K562 (cell line): ENCODE data around the gene HES4. TPM values are rescaled to one million over a fixed set of nuclear protein-coding genes. Genes with fewer than 3 reads are reported as not detected.

Experiments
- ATAC-seq: fragments of 200-7000 bp; cut with Tn5 transposase; 3 replicates; pipeline ENCODE4 v1.9.1; 2020; ENCODE audit warnings: moderate library complexity
- BruUV-seq: library from RNA; stranded (reverse); fragments of 400-500 nt; replicated peaks from 2 replicates; lab custom pipeline; 2021; lab: Mats Ljungman, UMichigan
- CTCF ChIA-PET: fragments of 300-600 bp; formaldehyde crosslinking; extraction: SDS; loops from one replicate; lab custom pipeline; 2021; ENCODE audit warnings: low intra/inter-chr PET ratio; lab: Yijun Ruan, JAX
- POLR2A ChIA-PET: fragments of 300-600, 350-650 bp; sonication (Branson Sonifier 250); formaldehyde crosslinking; extraction: SDS; loops from one replicate; lab custom pipeline; 2021; ENCODE audit warnings: antibody characterized with exemption, inconsistent platforms; lab: Yijun Ruan, JAX
- DNase-seq, 4 experiments: peaks; one replicate each; pipeline versions ENCODE4 v3.0.0 to v3.0.0-alpha.2; 2011 to 2018; ENCODE audit warnings: low spot score in 3 of 4, mixed read lengths in 3 of 4; ENCODE audit errors: extremely low read depth in 1 of 4
- FAIRE-seq: peaks from 2 replicates; lab custom pipeline; 2011; peaks lifted over from hg19 to GRCh38; lab: Jason Lieb, UNC
- H2AFZ ChIP-seq: 2 replicates; pipeline ENCODE4 v1.6.0; 2011; ENCODE audit warnings: low read depth, low read length, control low read depth, inconsistent platforms
- H3K27ac ChIP-seq: fragments of 200-600 bp; 3 replicates; pipeline ENCODE4 v1.8.0; 2011; ENCODE audit warnings: low read depth, mild to moderate bottlenecking, control low read depth, inconsistent platforms, low read length, moderate library complexity, mixed read lengths; ENCODE audit errors: extremely low read depth
- H3K27me3 ChIP-seq, 2 experiments: fragments of 300-600 bp in 1 of 2; 2 replicates in 1 of 2; 3 replicates in 1 of 2; pipeline versions ENCODE4 v1.6.0 to v1.8.0; 2011; ENCODE audit warnings: inconsistent platforms in 2 of 2, low read length in 2 of 2, mild to moderate bottlenecking in 1 of 2, mixed read lengths in 1 of 2, moderate library complexity in 1 of 2; ENCODE audit not compliant: control insufficient read depth in 2 of 2, insufficient read depth in 2 of 2
- H3K36me3 ChIP-seq: fragments of 300-600 bp; 3 replicates; pipeline ENCODE4 v1.8.0; 2011; ENCODE audit warnings: mild to moderate bottlenecking, low read length, inconsistent platforms; ENCODE audit not compliant: control insufficient read depth, insufficient read depth
- H3K4me1 ChIP-seq, 2 experiments: fragments of 200-600 bp in 1 of 2; replicated peaks in 1 of 2; 2 replicates in 1 of 2; 3 replicates in 1 of 2; pipeline versions ENCODE4 v1.5.1 to v1.8.0; 2011; ENCODE audit warnings: inconsistent platforms in 2 of 2, low read length in 2 of 2, mild to moderate bottlenecking in 1 of 2, mixed read lengths in 1 of 2, moderate library complexity in 1 of 2; ENCODE audit not compliant: control insufficient read depth in 2 of 2, insufficient read depth in 2 of 2
- H3K4me2 ChIP-seq: 2 replicates; pipeline ENCODE4 v1.6.1; 2011; ENCODE audit warnings: low read length, control low read depth, inconsistent platforms, mixed read lengths; ENCODE audit not compliant: insufficient read depth
- H3K4me3 ChIP-seq: fragments of 200-600 bp; sonication (generic), shearing (Covaris generic); 2 replicates; pipeline ENCODE4 v1.5.1; 2016; ENCODE audit warnings: control low read depth, inconsistent platforms
- H3K79me2 ChIP-seq: fragments of 200-600 bp; 3 replicates; pipeline ENCODE4 v1.8.0; 2011; ENCODE audit warnings: low read length, inconsistent platforms; ENCODE audit not compliant: control insufficient read depth, insufficient read depth
- H3K9ac ChIP-seq, 2 experiments: 2 replicates each; pipeline versions ENCODE4 v1.6.0 to v1.6.1; 2011; ENCODE audit warnings: low read depth in 2 of 2, low read length in 2 of 2, control low read depth in 1 of 2, inconsistent platforms in 1 of 2, mild to moderate bottlenecking in 1 of 2, mixed read lengths in 1 of 2; ENCODE audit not compliant: insufficient read depth in 1 of 2
- H3K9me1 ChIP-seq: one replicate; pipeline ENCODE4 v1.6.0; 2011; ENCODE audit warnings: inconsistent platforms, mild to moderate bottlenecking, low read length, moderate library complexity; ENCODE audit not compliant: control insufficient read depth, insufficient read depth
- H3K9me3 ChIP-seq: replicated peaks from 2 replicates; pipeline ENCODE4 v1.5.1; 2011; ENCODE audit warnings: low read depth, low read length, inconsistent platforms; ENCODE audit not compliant: control insufficient read depth, insufficient read depth
- H4K20me1 ChIP-seq: replicated peaks from 2 replicates; pipeline ENCODE4 v1.6.1; 2011; ENCODE audit warnings: low read length, inconsistent platforms, mixed read lengths; ENCODE audit not compliant: control insufficient read depth, insufficient read depth
- CEBPB ChIP-seq: fragments of 450-650 bp; IDR thresholded peaks from 2 replicates; pipeline ENCODE4 v1.6.1; 2016; ENCODE audit warnings: missing genetic modification characterization, missing compliant biosample characterization
- NR4A1 ChIP-seq, 2 experiments: fragments of 250-450 bp in 1 of 2; fragments of 450-650 bp in 1 of 2; sonication (Bioruptor Pico) in 1 of 2; IDR thresholded peaks; 2 replicates each; pipeline versions ENCODE4 v1.4.0 to v1.6.1; 2016 to 2020; ENCODE audit warnings: mild to moderate bottlenecking in 2 of 2, missing compliant biosample characterization in 1 of 2, missing genetic modification characterization in 1 of 2, moderate library complexity in 1 of 2
- ZNF282 ChIP-seq: sonication (generic); formaldehyde crosslinking; IDR thresholded peaks from 2 replicates; pipeline ENCODE4 v1.8.1; 2023; ENCODE audit warnings: missing genetic modification reagents
- WGBS: fragments of 100-300 bp; shearing (Covaris generic); methylation state at CpG from one replicate; pipeline ENCODE4 v1.1.6; 2016; ENCODE audit warnings: low coverage, mixed read lengths; ENCODE audit not compliant: insufficient coverage; ENCODE audit errors: missing lambda C conversion rate; 5-methylcytosine and 5-hydroxymethylcytosine counted together
- in situ Hi-C: fragments of 300-500 bp; cut with MboI; formaldehyde crosslinking; loops from 4 replicates; pipeline ENCODE4 v1.15.0; 2018; ENCODE audit warnings: inconsistent platforms, mixed read lengths
- intact Hi-C: fragments of 100-400 bp; cut with micrococcal nuclease; formaldehyde crosslinking; loops from 2 replicates; pipeline ENCODE4 v1.14.2; 2022
- polyA plus RNA-seq, 8 experiments: library from polyadenylated mRNA; depleted of rRNA in 4 of 8; stranded (reverse) in 5 of 8; unstranded in 3 of 8; fragments of >200 nt; fragmentation: Nextera tagmentation in 2 of 8; fragmentation: Illumina TruSeq in 1 of 8; extraction: Ambion mirVana in 2 of 8; extraction: Trizol in 1 of 8; gene quantifications; 2 replicates each; pipeline versions ENCODE4 v1.2.1 to v1.2.3, GENCODE V29; 2011 to 2014; ENCODE audit warnings: inconsistent platforms in 1 of 8, missing spikeins in 1 of 8
- total RNA-seq, 7 experiments: library from RNA; depleted of rRNA in 6 of 7; stranded (reverse); fragments of >200 nt in 6 of 7; fragmentation: Illumina TruSeq in 2 of 7; extraction: Trizol in 2 of 7; gene quantifications; 2 replicates each; pipeline versions ENCODE4 v1.2.1 to v1.2.3, GENCODE V29; 2011 to 2021; ENCODE audit warnings: low replicate concordance in 1 of 7

Gene HES4
- total and polyA plus RNA-seq, 9 of the 15 experiments (the other 6 are each of a cell fraction or from before 2014, with no cell fraction given) = 0.21 to 43.7 (median 5.3) TPM; not detected in 2

GRCh38 chr1:985126-985525, 14.8 kb downstream of the HES4 start:
- Histone ChIP-seq H3K9me3 (no peaks in the 10 kb centered on the region), H3K27ac (no peak overlapping the region), H3K9me1 (no peaks in the 10 kb centered on the region), H3K9ac (no peak overlapping the region), H2AFZ (no peak overlapping the region), H3K4me3 (no peak overlapping the region), H4K20me1 (peaks cover 7% of the 10 kb centered on the region), H3K4me1 (peaks cover 0 to 40% of the 10 kb centered on the region in 2 experiments; a peak in 2 of 5 replicates), H3K27me3 (peaks cover 41 to 46% of the 10 kb centered on the region in 2 experiments; a peak in 4 of 5 replicates), H3K4me2 (no peak overlapping the region), H3K36me3 (no peaks in the 10 kb centered on the region), H3K79me2 (no peaks in the 10 kb centered on the region)
- FAIRE-seq (no peak), DNase-seq (no peak), ATAC-seq (no peak)
- intact Hi-C loops = loop anchor here (10.0 kb wide), 1 partner anchor 310 kb away; no protein-coding TSS in a partner anchor
- ChIA-PET CTCF (interaction anchor here (0.6 to 2.9 kb wide), 5 partner anchors 16 to 955 kb away, joined by 3 to 27 read pairs (median 8); no protein-coding TSS in a partner anchor), POLR2A (interaction anchor here (1.0 kb wide), 1 partner anchor 12 kb away, joined by 6 read pairs; no protein-coding TSS in a partner anchor)
- in situ Hi-C loops = loop anchor here (10.0 kb wide), 1 partner anchor 80 kb away; no protein-coding TSS in a partner anchor
- TF ChIP-seq ZNF282 (CRISPR knock-in tag) = no peak
- WGBS = 29% methylated on average over 13 of the region's 13 CpGs
- no TSS peak for BruUV-seq

- H3K4me2 ChIP-seq = no peak overlapping the region
- POLR2A ChIA-PET = interaction anchor here (0.6 to 1.0 kb wide), 2 partner anchors 13 to 279 kb away, joined by 3 to 6 read pairs; no protein-coding TSS in a partner anchor
Observed at GRCh38 chr1:984476-984814, 15.5 kb downstream of the HES4 start.

More at GRCh38 chr1:984476-984814, 15.5 kb downstream of the HES4 start:
- TF ChIP-seq NR4A1 (CRISPR knock-in tag; IDR thresholded peaks at IDR 0.05) (no peak), NR4A1 (tag; IDR thresholded peaks at IDR 0.05) (no peak), CEBPB (peak; percentile 38; the same call in 1 of the 2 replicates)
- H3K79me2 ChIP-seq = no peaks in the 10 kb centered on the region
- ATAC-seq (no peak), FAIRE-seq (no peak), DNase-seq (no peak)
- in situ Hi-C loops = loop anchor here (10.0 kb wide), 1 partner anchor 80 kb away; no protein-coding TSS in a partner anchor
- no peaks in the 10 kb centered on the region for H3K36me3 ChIP-seq
- peaks cover 43 to 48% of the 10 kb centered on the region in 2 experiments; a peak in 4 of 5 replicates for H3K27me3 ChIP-seq
- H3K4me1 ChIP-seq = peaks cover 0 to 46% of the 10 kb centered on the region in 2 experiments; a peak in 2 of 5 replicates
- CTCF ChIA-PET = interaction anchor here (0.6 to 2.9 kb wide), 7 partner anchors 9 to 955 kb away, joined by 3 to 27 read pairs (median 7); no protein-coding TSS in a partner anchor
- no TSS peak for BruUV-seq
- H3K4me3 ChIP-seq = no peak overlapping the region
- no peaks in the 10 kb centered on the region for H3K9me3 ChIP-seq
- H3K9me1 ChIP-seq = no peaks in the 10 kb centered on the region
- WGBS = 47% methylated on average over 12 of the region's 12 CpGs
- H2AFZ ChIP-seq = no peak overlapping the region
- H3K27ac ChIP-seq = no peak overlapping the region
- H4K20me1 ChIP-seq = peaks cover 13% of the 10 kb centered on the region
- intact Hi-C loops = loop anchor here (1.0 to 10.0 kb wide), 2 partner anchors 79 to 310 kb away; no protein-coding TSS in a partner anchor
- no peak overlapping the region for H3K9ac ChIP-seq
